ENCODE measurements around the gene FAR1.

The FAR1 gene

DNA sequence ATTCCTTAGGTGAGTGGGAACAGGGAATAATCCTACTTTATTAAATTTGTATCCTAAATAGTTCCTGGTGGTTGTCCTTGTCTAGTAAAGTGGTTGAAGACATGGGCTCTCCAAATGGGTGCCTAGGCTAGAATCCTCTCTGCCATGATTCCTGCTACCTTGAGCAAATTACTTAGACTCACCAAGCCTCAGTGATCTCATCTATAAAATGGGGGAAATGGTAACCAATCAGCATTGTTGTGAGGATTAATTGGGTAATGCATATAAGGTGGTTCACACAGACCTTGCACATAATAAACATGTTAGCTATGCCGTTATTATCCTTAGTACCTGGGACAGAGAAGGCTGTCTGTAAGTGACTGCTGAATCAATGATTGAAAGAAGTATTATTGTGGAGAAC, 109.9 kb downstream of the FAR1 start:
- DNase-seq, result no peak

DNA sequence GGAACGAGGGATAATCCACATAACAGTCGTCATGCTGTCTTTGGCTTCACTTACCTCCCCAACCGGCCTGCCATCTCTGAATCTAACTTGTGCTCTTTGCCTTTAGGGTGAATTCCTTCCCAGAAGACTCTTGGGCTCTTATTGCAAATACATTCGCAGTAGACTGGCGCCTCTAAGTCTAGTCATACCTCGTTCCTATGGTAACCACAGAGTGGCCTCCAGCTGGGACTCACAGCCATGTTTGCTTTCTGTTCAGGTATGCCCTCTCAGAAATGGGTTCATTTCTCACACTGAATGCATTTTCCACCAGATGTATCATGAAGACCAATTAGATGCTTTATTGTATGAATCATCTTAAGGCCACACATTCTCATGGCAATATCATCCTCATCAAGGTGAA, 112.7 kb downstream of the FAR1 start:
- no peak for DNase-seq

Data from fibroblast of skin of back (primary cell).